Measurements from ENCODE around the gene NPFFR1.
A peak's percentile ranks its signal among the peaks of the same experiment; 100 is the strongest.
"Not testable (repeated sequence)": the region's sequence is repeated elsewhere in the genome, so short reads cannot be mapped to it uniquely, and the experiment has no call there.

The NPFFR1 gene

DNA sequence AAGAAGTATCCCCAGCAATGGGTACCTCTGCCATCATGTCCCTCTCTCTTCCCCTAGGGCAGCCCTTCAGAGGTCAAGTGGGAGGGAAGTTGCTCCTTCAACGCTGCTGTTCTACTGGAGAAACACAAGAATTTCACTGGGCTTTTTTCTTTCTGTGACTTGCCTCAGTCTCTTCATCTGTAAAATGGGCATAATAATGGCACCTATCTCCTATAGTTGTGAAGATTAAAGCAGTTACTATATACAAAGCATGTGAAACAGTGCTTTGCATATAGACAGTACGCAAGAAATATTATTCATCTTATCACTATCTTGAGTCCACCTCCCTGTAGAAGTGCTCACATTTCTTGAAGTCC, 1.6 kb upstream of the NPFFR1 start:
- DNase-seq (ENCODE audit: low spot score), result no peak

GRCh38 chr10:70284542-70285475, 1.0 kb upstream of the NPFFR1 start:
- no peak for DNase-seq (ENCODE audit: low spot score)

DNA sequence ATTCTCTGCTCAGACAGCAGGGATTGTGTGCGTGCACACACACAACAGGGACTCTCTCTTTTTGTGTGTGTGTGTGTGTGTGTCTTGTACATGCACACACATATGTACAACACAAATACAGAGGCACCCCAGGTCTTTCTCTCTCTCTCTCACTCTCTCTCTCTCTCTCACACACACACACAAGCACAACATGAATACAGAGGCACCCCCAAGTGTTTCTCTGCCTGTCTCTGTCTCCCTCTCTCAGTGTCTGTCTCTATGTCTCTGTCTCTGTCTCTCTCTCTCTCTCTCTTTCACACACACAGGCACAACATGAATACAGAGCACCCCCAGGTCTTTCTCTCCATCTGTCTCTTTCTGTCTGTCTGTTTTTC, 746 bp downstream of the NPFFR1 start:
- no peak for DNase-seq (ENCODE audit: low spot score)

DNA sequence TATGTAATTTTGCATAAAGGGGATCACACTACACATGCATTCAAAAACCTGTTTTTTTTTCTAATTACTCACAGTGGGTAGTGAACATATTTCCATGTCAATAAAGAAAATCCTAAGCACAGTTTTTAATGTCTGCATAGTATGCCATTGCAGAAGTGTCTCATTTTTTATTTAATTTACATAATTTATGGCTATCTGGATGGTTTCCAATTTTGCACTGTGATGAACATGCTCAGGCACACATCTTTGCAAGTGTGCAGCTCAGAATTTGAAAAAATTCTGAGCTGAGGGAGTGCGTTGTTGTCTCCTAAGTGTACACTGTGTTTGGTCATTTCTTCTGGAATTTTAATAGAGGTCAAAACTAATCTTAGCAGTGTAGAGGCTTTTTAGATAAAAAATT, 2.2 kb downstream of the NPFFR1 start:
- DNase-seq (ENCODE audit: low spot score), result no peak

GRCh38 chr10:70280099-70280498, 3.7 kb downstream of the NPFFR1 start:
- no peak for DNase-seq (ENCODE audit: low spot score)

GRCh38 chr10:70277396-70278030, 6.3 kb downstream of the NPFFR1 start:
- DNase-seq (ENCODE audit: low spot score), result no peak

DNA sequence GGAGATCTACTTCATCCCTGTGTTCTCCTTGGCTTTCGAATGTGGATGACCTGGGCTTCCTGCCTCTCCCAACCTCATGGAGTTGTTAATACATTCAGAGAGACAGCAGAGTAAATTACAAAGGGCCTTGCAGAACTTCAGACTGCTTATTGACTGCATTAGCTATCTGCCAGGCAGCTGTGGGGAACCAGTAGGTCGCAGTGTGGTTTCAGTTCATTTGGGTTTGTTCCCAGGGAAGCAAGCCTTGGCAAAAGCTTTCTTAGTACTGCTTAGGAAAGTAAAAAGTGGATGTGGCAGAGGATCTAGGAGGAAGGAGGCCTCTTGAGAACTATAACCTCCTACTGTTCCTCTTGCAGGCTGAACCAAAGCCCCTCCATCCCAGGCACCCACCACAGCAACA, 9.2 kb downstream of the NPFFR1 start:
- DNase-seq (ENCODE audit: low spot score), result no peak

DNA sequence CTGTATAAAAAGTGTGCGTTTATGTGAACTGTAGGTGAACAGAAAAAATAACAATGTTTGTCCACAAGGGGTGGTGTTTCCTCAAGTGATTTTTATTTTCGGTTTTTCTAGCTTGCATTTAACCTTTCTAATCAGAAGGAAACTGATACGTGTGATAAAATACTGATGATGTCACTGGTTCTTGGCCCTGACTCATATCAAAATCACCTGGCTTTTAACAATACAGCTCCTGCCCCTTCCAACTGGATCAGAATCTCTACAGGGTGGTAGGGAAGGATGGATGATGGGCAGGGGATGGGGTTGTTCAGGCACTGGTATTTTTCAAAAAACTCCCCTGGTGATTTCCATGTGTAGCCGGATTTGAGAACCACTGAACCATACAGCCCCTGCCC, 10.9 kb downstream of the NPFFR1 start:
- DNase-seq (ENCODE audit: low spot score), result peak; percentile 62

GRCh38 chr10:70271996-70272924, 11.5 kb downstream of the NPFFR1 start:
- no peak for DNase-seq (ENCODE audit: low spot score)

DNA sequence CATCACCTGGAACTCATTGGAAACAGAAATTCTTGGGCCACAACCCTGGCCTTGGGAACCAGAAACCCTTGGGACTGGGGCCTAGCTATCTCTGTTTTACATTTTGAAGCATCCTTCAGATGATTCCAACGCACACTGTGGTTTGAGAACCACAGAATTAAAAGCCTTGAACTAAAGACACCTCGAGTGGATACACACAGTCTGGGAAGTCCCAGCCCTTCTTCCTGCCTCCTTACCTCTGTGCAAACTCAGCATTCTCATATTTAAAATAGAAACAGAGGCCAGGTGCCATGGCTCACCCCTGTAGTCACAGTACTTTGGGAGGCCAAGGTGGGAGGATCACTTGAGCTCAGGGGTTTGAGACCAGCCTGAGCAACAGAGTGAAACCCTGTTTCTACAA, 12.9 kb downstream of the NPFFR1 start:
- DNase-seq (ENCODE audit: low spot score), result peak; percentile 7

DNA sequence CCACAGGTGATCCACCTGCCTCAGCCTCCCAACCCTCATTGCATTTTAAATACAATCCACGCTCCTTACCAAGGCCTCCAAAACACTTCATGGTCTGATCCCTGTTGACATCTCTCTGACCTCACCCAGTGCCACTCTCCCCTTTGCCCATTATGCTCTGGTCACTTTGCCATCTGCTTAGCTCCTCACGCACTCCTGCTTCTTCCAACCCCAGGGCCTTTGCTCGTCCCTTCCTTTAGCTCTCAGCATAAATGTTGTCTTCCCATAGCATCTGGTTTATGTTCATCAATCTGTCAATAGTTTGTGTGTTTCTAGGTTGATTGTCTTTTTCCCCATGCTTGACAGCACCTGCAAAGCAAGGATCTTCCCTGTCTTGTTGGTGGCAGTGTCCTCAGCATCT, 14.1 kb downstream of the NPFFR1 start:
- DNase-seq (ENCODE audit: low spot score), result no peak

- DNase-seq (ENCODE audit: low spot score), result no peak
Observed at GRCh38 chr10:70268376-70268775, 15.4 kb downstream of the NPFFR1 start.

DNA sequence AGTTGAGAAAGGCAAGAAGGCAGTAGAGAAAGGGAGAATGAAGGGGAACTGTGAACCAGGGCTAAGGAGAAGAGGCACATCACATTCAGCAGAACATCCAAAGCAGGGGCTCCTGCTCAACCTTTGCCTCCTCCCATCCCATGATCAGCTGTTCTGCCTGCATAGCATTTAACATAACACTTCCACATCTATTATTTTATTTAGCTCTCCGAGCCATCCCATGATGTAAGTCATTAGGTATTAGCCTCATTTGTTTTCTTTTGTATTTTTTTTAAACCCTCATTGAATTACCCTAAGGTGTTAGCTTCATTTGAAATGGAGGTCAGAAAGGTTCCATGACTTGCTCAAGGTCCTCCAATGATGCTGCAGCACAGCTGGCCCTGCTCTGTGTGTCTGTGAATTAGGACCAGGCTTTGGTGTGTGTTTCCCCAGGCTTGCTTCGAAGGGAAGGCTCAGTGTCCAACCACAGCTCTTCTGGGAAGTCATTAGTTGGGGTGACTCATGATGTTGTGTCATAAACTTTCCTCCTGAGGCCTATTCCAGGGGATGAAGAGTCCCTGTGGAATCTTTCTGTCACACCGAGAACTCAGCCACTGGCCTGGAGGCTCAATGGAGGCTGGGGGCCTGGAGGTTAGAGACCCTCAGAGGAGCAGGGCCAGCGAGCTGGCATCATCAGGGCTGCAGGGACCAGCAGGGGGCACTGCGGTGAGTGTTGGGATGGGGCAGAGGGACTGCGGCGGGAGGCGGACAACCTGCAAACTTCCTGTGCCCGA, 16.5 kb downstream of the NPFFR1 start:
- no peak for DNase-seq (ENCODE audit: low spot score)

DNA sequence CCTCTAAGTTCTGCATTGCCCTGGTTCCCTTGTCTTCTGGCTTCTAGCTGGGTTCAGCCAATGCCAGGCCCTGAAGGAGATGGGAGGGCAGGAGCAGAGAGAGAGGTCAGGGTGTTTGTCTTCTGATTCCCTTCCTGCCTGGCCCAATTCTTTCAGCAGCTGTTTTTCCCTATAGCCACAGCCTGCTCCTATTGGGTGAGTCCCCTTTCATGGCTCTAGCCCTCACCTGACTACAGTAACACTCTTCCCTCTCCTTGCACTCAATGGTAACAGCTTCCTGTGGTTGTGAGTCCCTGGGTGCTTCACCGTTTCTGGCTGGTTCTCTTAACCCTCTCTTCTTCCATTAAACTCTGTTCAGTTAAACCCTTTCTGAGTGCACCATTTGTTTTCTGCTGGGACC, 17.1 kb downstream of the NPFFR1 start:
- no peak for DNase-seq (ENCODE audit: low spot score)

- no peak for DNase-seq (ENCODE audit: low spot score)
Observed at GRCh38 chr10:70266056-70266455, 17.7 kb downstream of the NPFFR1 start.

DNA sequence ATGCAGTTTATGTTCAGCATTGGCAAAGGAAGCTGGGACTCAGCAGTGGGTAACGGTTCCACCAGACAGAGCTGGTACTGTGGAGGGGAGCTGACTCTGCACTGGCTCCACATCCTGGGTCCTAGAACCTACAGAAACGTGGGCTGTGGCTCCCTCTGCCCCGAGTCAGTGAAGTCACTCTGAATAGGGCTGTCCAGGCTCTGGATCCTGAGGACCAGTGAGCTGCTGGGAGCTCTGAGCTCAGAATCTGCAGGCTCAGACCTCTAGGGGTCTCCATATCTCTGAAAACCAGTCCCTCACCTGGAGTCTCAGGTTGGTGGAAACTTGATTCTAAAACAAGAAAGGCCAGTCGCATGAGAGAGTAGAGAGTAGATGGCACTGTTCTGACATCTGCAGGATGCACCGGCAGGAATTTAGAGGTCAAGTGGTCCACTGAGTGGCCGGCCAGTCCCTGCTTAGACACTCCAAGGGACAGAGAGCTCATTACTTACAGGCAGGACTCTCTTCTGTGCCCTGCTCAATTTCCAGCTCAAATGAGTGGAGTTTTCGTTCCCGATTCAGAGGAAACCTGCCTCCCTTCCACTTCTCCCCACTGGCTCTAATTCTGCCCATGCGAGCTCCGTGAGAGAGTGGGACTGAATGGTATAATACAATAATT, 18.6 kb downstream of the NPFFR1 start:
- no peak for DNase-seq (ENCODE audit: low spot score)

DNA sequence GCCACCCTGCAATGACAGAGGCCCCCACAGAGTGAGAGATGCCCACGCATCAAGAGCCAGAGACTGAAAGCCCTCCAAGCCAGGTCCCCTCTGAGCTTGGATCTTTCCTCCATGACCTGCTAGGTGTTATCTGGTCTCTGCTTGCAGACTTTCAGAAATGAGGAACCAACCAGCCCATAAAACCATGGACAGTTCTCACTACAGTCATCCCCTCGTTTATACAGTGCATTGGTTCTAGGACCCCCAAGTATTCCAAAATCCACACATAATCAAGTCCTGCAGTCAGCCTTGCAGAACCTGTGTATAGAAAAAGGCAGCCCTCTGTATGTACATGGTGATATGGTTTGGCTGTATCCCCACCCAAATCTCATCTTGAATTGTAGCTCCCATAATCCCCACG, 23.1 kb downstream of the NPFFR1 start:
- no peak for DNase-seq (ENCODE audit: low spot score)

- no peak for DNase-seq (ENCODE audit: low spot score)
Observed at GRCh38 chr10:70260259-70260658, 23.5 kb downstream of the NPFFR1 start.

DNA sequence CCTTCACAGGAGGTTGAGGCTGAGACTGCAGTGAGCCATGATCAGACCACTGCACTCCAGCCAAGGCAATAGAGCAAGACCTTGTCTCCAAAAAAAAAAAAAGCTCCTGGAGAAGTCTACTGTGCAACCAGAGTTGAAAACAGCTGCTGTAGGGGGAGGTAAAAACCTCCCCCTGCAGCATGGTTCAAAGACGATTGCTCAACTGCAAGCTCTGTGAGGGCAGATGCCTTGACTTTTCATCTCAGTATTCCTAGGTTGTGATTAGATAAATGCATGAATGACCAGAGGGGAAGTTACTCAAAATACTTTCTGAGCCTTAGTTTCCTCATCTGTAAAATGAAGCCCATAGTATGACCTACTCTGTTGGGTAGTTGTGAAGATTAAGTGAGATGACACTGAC, 25.6 kb downstream of the NPFFR1 start:
- DNase-seq (ENCODE audit: low spot score), result no peak

DNA sequence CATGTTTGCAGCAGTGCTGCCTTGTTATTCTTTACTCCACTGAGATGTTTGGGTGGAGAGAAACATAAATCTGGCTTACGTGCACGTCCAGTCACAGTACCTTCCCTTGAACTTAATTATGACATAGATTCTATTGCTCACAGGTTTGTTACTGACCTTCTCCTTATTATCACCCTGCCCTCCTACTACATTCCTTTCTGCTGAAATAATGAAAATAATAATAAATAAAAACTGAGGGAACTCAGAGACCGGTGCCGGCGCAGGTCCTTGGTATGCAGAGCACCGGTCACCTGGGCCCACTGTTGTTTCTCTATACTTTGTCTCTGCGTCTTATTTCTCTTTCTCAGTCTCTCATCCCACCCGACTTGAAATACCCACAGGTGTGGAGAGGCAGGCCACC, 26.0 kb downstream of the NPFFR1 start:
- DNase-seq (ENCODE audit: low spot score), result not testable (repeated sequence)

- no peak for DNase-seq (ENCODE audit: low spot score)
Observed at GRCh38 chr10:70256463-70256862, 27.3 kb downstream of the NPFFR1 start.
